ENCODE data around the gene MEPCE.

MEPCE gene, protein sequence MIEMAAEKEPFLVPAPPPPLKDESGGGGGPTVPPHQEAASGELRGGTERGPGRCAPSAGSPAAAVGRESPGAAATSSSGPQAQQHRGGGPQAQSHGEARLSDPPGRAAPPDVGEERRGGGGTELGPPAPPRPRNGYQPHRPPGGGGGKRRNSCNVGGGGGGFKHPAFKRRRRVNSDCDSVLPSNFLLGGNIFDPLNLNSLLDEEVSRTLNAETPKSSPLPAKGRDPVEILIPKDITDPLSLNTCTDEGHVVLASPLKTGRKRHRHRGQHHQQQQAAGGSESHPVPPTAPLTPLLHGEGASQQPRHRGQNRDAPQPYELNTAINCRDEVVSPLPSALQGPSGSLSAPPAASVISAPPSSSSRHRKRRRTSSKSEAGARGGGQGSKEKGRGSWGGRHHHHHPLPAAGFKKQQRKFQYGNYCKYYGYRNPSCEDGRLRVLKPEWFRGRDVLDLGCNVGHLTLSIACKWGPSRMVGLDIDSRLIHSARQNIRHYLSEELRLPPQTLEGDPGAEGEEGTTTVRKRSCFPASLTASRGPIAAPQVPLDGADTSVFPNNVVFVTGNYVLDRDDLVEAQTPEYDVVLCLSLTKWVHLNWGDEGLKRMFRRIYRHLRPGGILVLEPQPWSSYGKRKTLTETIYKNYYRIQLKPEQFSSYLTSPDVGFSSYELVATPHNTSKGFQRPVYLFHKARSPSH

DNA sequence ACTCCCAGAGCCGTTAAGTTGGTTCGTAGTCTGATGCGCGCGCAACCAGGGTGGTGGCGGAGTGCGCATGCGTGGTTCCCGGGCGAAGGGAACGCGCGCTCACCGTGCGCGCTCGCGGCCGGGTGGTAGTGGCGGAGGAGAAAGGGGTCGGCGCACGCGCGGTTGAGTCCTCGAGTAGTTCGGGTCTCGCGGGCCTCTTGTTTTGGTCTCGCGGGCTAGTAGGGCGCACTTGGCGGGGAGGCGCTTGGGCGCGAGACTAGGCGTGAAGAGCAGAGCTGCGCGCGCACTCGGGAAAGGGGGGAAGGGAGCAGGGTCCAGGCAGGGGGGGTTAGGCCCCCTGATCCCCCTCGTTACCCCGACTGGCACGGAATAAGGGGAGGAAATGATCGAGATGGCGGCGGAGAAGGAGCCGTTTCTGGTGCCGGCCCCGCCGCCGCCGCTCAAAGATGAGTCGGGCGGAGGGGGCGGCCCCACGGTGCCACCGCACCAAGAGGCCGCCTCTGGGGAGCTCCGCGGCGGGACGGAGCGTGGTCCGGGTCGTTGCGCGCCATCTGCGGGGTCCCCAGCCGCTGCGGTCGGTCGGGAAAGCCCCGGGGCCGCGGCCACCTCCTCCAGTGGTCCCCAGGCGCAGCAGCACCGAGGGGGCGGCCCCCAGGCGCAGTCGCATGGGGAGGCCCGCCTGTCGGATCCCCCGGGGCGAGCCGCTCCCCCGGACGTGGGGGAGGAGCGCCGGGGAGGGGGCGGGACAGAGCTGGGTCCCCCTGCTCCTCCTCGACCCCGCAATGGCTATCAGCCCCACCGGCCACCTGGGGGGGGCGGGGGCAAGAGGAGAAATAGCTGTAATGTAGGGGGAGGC, at the start of gene MEPCE:
Gene MEPCE (plus strand): TSS at position 195 of the 856 bp plus-strand sequence. CDS start 188 bp downstream, at position 383.
- peak; percentile 99 for DNase-seq

DNA sequence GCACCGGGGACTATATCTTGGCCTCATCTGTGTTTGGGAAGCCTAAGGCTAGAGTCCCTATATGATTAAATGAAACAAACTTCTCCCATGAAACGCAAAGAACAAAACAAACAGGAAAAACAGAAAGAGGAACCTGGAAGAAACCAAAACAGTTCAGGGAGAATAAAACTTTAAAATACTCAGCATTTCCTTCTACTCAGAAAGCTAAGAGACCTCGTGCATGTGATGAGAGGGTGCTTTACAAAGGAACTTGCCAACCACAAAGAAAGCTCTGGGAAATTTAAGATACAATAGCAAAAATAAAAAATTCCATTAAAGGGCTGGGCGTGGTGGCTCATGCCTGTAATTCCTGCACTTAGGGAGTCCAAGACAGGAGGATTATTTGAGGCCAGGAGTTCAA, 49.4 kb upstream of the MEPCE start:
- DNase-seq = no peak

DNA sequence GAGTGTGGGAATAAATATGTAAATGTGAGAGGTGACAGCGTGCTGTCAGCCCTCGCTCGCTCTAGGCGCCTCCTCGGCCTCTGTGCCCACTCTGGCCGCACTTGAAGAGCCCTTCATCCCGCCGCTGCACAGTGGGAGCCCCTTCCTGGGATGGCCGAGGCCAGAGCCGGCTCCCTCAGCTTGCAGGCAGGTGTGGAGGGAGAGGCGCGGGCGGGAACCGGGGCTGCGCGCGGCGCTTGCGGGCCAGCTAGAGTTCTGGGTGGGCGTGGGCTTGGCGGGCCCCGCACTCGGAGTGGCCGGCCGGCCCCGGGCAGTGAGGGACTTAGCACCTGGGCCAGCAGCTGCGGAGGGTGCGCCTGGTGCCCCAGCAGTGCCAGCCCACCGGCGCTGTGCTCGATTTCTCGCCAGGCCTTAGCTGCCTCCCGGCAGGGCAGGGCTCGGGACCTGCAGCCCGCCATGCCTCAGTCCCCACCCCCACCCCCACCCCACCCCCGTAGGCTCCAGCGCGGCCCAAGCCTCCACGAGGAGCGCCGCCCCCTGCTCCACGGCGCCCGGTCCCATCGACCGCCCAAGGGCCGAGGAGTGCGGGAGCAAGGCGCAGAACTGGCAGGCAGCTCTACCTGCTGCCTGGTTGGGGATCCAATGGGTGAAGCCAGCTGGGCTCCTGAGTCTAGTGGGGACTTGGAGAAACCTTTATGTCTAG, 47.9 kb upstream of the MEPCE start:
- DNase-seq = peak; percentile 53

DNA sequence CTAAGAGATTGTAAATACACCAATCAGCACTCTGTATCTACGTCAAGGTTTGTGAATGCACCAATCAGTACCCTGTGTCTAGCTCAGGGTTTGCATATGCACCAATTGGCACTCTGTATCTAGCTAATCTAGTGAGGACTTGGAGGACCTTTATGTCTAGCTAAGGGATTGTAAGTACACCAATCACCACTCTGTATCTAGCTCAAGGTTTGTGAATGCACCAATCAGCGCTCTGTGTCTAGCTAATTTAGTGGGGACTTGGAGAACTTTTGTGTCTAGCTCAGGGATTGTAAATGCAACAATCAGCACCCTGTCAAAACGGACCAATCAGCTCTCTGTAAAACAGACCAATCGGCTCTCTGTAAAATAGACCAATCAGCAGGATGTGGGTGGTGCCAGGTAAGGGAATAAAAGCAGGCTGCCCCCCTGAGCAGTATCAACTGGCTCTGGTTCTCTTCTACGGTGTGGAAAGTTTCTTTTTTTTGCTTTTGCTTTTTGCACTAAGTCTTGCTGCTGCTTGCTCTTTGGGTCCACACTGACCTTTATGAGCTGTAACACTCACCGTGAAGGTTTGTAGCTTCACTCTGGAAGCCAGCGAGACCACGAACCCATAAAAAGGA, 47.3 kb upstream of the MEPCE start:
- peak; percentile 94 for DNase-seq

DNA sequence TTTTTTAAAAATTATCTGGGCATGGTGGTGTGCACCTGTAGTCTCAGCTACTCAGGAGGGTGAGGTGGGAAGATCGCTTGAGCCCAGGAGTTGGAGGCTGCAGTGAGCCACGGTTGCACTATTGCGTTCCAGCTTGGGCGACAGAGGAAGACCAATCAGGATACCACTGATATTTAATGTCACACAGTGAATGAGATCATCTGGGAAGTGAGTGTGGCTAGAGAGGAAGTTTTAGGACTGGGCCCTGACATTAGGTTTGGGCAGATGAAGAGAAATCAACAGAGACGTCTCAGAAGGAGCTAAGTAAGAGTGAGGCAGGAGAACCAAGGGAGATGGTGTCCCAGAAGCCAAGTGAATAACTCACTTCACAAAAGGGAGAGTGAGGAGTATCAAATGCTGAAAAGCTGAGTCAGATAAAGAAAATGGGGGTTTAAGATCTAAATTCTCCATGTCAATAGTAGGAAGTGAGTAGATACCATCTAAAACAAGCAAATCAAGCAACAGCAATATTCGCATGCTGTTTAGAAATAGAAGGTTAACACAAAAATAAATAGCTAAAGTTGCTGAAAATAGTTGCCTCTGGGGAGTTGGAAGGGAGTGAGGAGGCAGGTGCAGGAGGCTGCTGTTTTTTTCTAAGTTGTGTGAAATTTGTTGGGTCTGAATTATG, 44.9 kb upstream of the MEPCE start:
- no peak for DNase-seq

DNA sequence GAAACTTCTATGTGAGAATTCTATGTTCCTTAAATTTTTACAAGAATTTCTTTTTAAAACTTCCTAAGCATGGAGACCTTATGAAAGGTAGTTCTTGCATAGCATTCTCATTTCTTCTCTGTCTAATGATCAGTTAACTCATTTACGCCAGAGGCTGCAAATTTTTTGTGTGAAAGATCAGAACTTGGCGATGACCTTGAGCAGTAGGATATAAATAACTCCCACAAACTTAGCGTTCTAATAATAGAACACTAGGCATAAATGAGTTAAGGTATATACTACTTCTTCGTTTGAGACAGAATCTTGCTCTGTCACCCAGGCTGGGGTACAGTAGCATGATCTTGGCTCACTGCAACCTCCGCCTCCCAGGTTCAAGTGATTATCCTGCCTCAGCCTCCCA, 42.7 kb upstream of the MEPCE start:
- DNase-seq = no peak

DNA sequence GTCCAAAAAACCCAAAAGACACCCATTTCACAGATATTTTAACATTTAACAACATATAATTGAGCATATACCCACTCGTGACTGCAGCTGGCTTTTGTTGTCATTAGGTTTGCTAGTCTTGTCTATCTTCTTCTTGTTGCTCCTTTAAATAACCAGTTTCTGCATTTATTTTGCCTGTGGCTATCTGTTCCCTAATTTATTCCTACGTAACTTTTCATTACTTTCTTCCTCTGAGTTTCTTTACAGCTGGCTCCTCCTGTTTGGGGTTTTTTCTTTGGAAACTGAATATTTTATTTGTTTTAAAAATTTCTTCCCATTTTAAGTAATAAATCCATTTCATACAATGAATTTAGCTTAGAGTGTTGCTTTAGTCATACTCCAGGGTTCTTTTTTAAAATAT, 41.9 kb upstream of the MEPCE start:
- no peak for DNase-seq

DNA sequence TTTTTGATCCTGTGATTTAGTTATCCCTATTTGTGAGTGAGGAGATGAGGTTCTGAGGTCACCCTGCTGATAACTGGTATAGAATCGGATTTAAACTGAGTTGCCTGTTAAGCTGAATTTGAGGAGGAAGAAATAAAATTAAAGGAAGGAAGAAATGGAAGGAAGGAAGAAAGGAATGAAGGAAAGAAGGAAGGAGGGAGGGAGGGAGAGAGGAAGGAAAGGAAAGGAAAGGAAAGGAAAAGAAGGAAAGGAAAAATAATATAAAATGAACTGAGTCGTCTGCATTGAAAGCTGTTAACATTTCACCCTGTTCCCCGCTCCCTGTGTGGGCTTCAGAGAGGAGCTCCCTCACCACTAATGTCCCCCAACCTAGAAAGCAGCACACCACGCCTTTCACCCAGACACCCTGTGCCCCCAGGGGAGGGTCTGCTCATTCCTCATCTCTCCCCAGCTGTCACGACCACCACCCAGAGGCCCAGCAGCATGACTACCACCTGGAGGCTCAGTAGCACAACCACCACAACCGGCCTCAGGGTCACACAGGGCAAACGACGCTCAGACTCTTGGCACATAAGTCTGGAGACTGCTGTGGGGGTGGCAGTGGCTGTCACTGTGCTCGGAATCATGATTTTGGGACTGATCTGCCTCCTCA, 40.1 kb upstream of the MEPCE start:
- no peak for DNase-seq

DNA sequence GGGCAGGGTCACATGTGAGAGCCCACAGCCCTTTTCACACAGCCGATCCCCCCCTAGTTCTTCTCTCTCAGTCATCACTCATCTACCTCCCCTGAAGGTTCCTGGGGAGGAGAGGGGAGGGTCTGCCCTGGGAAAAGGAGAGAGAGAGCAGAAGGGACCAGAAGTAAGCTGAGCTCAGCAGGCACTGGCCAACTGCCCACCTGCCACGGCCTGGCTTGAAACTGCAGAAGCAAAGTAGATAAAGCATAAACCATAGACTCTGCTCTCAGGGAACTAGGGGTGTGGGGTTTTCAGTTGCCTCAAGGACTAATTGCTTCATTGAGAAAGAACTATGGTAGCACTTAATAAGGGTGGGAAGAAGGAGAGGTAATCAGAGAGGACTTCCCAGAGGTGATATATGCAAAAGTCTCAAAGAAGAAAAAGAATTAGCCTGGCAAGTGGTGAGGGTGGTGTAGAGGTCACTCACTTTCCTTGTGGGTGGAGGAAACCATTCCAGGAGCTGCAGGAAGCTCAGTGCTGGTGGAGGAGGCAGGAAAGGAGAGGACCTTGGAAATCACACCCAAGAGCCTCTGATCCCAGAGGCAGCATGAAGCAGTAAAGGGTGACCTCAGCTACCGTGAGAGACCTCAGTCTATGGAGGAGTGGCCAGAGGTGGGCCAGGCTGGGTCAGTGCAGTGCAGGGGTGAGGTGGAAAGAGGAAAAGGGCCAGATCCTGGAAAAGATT, 39.2 kb upstream of the MEPCE start:
- no peak for DNase-seq

DNA sequence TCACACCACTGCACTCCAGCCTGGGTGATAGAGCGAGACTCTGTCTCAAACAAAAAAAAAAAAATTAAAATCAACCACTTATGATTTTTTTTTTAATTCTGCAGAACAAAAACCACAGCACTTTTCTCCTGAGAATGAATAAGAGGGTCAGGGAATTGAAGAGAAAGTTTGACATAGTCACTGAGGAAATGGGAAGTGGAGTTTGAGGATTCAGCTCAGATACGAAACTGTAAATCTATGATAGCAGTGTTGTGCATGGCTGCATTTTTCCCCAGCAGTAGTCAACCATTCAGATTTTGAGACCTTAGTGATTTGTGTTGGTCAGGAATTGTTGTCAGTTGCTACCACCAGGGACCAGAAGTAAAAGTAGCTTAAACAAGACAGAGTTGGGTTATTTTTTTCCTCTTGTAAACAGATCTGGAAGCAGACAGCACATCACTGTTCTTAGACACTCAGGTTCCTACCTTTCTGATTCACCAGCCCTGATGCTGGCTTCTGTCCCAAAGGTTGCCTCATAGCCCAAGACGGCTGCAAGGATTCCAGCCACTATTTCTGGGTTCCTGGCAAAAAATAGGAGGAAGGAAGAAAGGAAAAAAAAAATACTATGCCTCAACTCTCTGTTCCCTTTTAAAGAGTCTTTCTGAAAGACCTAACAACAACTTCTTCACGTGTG, 36.3 kb upstream of the MEPCE start:
- no peak for DNase-seq

DNA sequence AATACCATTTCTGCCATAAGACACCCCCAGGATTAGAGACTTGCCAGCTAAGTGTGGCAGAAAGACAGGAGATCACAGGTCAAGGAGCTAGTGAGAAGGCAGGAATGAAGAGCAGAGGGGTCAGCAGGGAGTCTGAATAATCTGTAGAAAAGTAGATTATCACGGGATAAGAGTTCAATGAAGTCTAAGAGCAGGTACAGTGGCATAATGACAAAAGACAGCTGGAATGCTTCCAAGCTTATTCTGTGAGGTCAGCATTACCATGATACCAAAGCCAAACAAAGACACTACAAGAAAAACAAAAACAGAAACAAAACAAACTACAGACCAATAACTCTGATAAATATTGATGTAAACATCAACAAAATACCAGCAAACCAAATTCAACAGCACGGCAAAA, 35.6 kb upstream of the MEPCE start:
- no peak for DNase-seq

DNA sequence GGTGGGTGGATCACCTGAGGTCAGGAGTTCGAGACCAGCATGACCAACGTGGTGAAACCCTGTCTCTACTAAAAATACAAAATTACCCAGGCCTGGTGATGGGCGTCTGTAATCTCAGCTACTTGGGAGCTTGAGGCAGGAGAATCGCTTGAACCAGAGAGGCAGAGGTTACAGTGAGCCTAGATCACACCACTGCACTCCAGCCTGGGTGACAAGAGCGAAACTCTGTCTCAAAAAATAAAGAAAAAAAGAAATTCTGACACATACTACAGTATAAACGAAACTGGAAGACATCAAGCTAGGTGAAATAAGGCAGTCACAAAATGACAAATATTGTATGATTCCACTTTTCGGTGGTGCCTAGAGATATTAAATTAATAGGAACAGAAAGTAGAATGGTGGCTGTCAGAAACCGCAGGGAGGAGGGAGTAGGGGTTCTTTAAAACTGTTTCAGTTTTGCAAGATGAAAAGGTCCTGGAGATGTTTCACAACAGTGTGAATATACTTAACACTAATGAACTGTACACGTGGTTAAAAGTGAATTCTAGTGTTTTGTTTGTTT, 33.1 kb upstream of the MEPCE start:
- DNase-seq = no peak

DNA sequence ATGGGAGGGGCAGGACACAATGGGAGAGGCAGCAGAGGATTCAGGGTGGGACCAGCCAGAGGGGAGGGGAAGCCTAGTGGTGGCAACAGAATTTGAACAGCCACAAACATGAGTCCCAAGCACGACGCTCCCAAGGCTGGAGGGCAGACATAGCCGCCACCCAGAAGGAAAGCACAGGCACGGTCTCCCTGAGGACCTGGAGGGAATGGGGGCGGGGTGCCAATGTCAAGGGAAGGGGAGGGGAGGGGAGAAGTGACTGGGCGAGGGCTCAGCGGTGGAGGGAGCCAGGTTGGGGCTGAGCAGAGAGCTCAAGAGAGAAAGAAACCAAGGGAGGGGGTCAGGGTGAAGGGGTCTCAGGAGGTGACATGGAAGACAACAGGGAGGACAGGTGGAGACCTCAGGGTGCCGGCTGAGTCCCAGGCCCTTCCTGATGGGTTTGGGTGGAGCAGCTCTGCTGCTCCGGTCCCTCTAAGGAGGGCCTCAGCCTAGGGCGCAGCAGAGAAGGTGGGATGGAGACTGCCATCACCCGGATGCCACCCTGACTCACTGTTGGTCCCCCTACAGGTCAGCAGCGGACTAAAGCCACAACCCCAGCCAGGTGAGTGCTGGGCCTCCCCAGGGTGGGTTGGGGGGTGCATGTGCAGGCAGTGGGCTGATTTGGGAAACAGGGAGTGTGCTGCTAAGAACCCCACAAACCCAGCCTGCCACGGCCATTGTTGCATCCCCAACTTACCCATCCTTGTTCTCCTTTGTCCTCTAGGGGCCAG, 32.1 kb upstream of the MEPCE start:
- no peak for DNase-seq

DNA sequence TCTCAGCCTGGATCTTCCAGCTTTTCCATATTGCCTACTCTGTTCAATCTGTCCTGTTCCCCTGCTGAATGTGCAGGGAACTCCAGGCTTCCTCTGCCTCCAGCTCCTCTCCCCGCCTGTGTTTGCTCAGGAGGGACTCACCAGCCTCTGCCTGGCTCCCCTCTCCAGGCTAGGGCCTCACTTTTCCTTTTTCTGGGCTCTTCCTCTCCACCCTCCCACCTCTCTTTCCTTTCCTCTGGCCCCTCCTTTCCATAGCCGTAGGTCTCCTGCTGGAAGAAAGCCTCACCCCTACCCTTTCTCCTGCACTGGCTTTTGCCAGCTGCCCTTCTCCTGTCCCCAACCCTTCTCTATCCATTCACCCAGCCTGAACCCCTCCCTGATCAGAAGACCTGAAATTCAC, 31.4 kb upstream of the MEPCE start:
- DNase-seq = no peak

DNA sequence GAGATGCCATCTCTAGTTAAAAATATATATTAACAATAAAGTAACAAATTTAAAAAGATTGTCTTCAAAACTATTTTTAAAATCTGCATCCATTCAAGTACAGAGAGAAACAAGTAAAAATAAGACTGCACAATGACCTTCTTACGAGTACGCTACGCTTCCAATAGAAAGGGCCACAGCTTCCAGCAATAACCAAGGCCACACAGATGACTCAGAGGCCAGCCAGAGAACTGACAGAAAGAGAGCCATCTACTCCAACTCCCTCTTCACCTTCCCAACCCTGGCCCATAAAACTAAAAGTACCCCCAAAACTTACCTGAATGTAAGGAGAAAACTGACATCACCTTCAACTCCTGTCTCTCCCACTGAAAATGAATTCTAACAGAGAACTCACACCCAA, 29.6 kb upstream of the MEPCE start:
- no peak for DNase-seq

DNA sequence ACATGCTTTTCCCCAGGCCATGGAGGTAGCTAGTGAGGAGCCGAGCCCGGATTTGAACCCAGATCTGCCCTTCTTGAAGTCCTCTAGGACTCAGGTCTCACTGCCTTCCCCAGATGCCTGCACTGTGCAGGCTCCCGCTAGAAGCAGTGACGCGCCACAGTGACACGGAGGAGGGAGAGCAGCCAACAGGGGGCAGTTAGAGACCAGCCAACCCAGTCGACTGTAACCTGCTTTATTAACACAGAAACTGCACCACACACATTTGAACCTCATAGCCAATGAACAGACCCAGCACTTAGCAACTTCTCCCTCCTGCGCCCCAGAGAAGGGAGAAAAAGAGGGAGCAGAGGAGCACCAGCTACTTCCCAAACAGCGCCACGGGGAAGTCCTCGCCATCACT, 29.0 kb upstream of the MEPCE start:
- DNase-seq = peak; percentile 37

DNA sequence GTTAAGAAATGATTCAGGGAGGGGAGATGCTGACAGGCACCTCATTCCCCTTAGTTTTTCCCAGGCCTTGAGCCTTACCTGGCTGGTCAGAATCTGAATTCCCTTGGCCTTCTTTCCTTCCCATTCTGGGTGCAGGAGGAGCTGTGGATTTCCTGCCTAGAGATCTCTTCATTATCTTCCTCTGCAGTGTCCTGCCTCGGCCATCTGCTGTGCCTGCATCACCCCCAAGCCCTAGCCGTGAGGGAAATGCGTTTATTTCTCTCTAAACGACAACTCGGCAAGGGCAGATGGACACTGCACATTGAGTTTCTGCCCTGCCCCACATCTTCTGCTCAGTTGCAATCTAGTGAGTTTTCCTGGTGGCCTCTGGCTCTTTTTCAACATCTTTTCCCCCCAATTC, 27.8 kb upstream of the MEPCE start:
- DNase-seq = no peak

DNA sequence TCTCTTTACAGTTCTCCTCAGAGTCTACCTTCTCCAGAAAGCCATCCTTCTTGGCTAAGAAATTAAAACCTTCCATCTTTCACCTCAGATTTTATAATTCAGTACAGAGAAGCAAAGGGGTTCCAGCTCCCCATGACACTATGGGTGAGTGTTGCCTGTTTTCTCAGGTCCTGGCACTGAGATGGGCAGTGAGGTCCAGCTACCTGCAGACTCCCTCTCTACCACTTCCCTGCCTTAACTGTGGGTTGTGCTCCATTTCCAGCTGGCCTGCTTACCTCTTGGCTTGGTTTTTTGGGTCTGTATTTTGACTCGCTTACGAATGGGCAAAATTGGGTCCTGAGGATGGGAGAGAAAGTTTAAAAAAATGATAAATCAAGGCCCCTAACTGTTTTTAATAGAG, 27.4 kb upstream of the MEPCE start:
- no peak for DNase-seq

DNA sequence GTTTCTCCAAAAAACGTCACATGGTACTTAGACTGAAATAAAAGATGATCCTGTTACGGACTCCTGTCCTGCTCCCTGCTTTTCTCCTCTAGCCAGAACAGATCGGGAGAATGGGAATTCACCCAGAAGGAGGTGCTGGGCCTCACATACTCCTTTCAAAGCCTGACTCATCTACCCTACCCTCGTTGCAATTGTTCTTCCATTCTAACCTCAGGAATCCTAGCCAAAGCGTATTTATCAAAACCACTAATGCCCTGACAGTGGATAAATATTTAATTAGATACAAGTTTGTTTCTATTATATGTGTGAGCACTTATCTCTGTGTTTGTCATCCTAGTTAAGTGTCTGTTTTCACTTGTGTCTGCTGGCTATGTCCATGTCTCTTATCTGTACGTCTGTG, 22.9 kb upstream of the MEPCE start:
- DNase-seq = peak; percentile 75
